T-cell (primary cell): ENCODE results near the gene FTCD. TPM values are rescaled to one million over a fixed set of nuclear protein-coding genes. Genes with fewer than 3 reads are reported as not detected.
"Not testable (repeated sequence)": the region's sequence is repeated elsewhere in the genome, so short reads cannot be mapped to it uniquely, and the experiment has no call there.

Experiments used
- ATAC-seq, 4 experiments: fragments of 200-7000 bp in 3 of 4; fragments of 150-1000 bp in 1 of 4; cut with Tn5 transposase; replicated peaks in 1 of 4; 1 replicate in 3 of 4; 2 replicates in 1 of 4; pipeline ENCODE4 v1.10.0; 2021; ENCODE audit warnings: moderate library complexity in 3 of 4, mild to moderate bottlenecking in 2 of 4, moderate number of reproducible peaks in 1 of 4
- CTCF ChIA-PET, 2 donors: fragments of 300-600 bp; sonication (Branson Sonifier 250); formaldehyde crosslinking; loops; one replicate each; lab custom pipeline; 2022; ENCODE audit warnings: antibody characterized with exemption in 2 of 2; lab: Charles Lee
- POLR2A ChIA-PET, 2 donors: fragments of 300-600 bp; sonication (Branson Sonifier 250); formaldehyde crosslinking; loops; one replicate each; lab custom pipeline; 2022; ENCODE audit warnings: antibody characterized with exemption in 2 of 2; lab: Charles Lee
- DNase-seq, 35 experiments: peaks; one replicate each; pipeline versions ENCODE4 v3.0.0 to v3.0.0-alpha.2; 2013 to 2023
- H3K27ac ChIP-seq: one replicate; pipeline ENCODE4 v1.5.1; 2013; ENCODE audit warnings: low read length
- H3K27me3 ChIP-seq, 2 experiments: replicated peaks in 1 of 2; 1 replicate in 1 of 2; 2 replicates in 1 of 2; pipeline versions ENCODE4 v1.6.1 to v1.7.0; 2013; ENCODE audit warnings: low read length in 1 of 2, mixed read lengths in 1 of 2; ENCODE audit not compliant: control insufficient read depth in 2 of 2, insufficient read depth in 2 of 2; ENCODE audit errors: extremely low read depth in 1 of 2
- H3K36me3 ChIP-seq, 2 donors: 1 replicate in 1 of 2; 2 replicates in 1 of 2; pipeline versions ENCODE4 v1.6.1 to v1.7.0; 2013; ENCODE audit warnings: low read length in 1 of 2; ENCODE audit not compliant: control insufficient read depth in 2 of 2, insufficient read depth in 1 of 2; ENCODE audit errors: extremely low read depth in 1 of 2
- H3K4me1 ChIP-seq, 2 experiments: 1 replicate in 1 of 2; 2 replicates in 1 of 2; pipeline versions ENCODE4 v1.6.1 to v1.7.0; 2013; ENCODE audit warnings: low read length in 2 of 2, mixed read lengths in 1 of 2; ENCODE audit not compliant: insufficient read depth in 2 of 2, control insufficient read depth in 1 of 2; ENCODE audit errors: extremely low read depth in 1 of 2
- H3K4me3 ChIP-seq, 2 donors: 1 replicate in 1 of 2; 2 replicates in 1 of 2; pipeline versions ENCODE4 v1.5.1 to v1.7.0; 2013; ENCODE audit warnings: mild to moderate bottlenecking in 2 of 2, low read length in 1 of 2, moderate library complexity in 1 of 2; ENCODE audit not compliant: control insufficient read depth in 1 of 2; ENCODE audit errors: extremely low read depth in 1 of 2
- H3K9me3 ChIP-seq: 2 replicates; pipeline ENCODE4 v1.7.0; 2013
- H3K27ac Mint-ChIP-seq, 2 donors: one replicate each; pipeline ENCODE4 v1.8.0; 2020 to 2021; ENCODE audit warnings: mild to moderate bottlenecking in 2 of 2, mixed read lengths in 2 of 2
- H3K27me3 Mint-ChIP-seq, 2 donors: one replicate each; pipeline ENCODE4 v1.8.0; 2021 to 2022; ENCODE audit warnings: mixed read lengths in 2 of 2
- H3K36me3 Mint-ChIP-seq: one replicate; pipeline ENCODE4 v1.8.0; 2021; ENCODE audit warnings: mixed read lengths
- H3K4me1 Mint-ChIP-seq, 3 donors: one replicate each; pipeline ENCODE4 v1.8.0; 2020 to 2022; ENCODE audit warnings: mixed read lengths in 3 of 3, mild to moderate bottlenecking in 1 of 3
- H3K4me3 Mint-ChIP-seq, 3 donors: one replicate each; pipeline ENCODE4 v1.8.0; 2020 to 2022; ENCODE audit warnings: mild to moderate bottlenecking in 3 of 3, mixed read lengths in 3 of 3, moderate library complexity in 3 of 3
- H3K9me3 Mint-ChIP-seq, 3 donors: one replicate each; pipeline ENCODE4 v1.8.0; 2020 to 2022; ENCODE audit warnings: mixed read lengths in 3 of 3
- WGBS: methylation state at CpG from one replicate; pipeline ENCODE4 v1.1.5; 2013; ENCODE audit warnings: missing lambda C conversion rate; ENCODE audit not compliant: insufficient coverage; 5-methylcytosine and 5-hydroxymethylcytosine counted together
- total RNA-seq, 35 experiments: library from RNA in 6 of 35; stranded (reverse) in 6 of 35; fragments of 120-200 nt in 1 of 35; gene quantifications; one replicate each; pipeline versions ENCODE4 v1.2.1 to v1.2.4 and lab custom pipeline; 2013 to 2026

Gene FTCD
- total RNA-seq, 5 donors from 2014 or later (not counting 1 experiment from before 2014, with no cell fraction given), result 0.95 to 6.1 (median 2.5) TPM; not detected in 1

DNA sequence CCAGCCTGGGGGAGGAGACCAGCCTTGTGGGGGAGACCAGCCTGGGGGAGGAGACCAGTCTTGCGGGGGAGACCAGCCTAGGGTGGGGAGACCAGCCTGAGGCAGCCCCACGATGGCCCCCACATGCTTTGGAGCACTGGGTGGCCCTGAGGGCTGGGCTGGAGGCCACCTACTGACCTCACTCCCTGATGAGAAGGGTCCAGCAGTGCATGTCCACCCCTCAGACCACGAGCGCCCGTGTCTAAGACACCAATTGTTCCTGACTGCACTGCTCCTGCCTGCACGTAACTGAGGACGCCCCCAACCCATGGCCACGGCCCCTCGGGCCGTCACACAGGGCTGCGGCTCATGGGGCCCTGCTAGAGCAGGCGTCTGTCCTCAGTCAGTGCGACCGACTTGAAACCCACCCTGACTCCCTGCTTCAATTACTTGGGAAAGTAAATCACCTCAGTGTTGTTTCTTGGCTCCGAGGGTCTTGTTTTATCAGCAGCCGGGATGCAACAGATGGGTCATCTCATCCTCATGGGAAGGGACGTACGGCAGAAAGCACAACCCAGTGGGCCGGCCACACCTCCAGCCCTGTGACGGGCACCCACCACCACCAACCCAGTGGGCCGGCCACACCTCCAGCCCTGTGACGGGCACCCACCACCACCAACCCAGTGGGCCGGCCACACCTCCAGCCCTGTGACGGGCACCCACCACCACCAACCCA lies 28.7 kb upstream of the FTCD start, which contains the start of gene SPATC1L:
Gene SPATC1L (minus strand): TSS at position 550 of the 715 bp plus-strand sequence. CDS start 1,643 bp downstream, outside the sequence.
- H3K4me1 Mint-ChIP-seq, result peaks cover 6 to 12% (median 11%) of the 10 kb centered on the region in 3 donors
- peaks cover 0 to 5% of the 10 kb centered on the region in 2 donors for H3K27me3 Mint-ChIP-seq
- CTCF ChIA-PET, result no interaction called here
- H3K27ac Mint-ChIP-seq, result peak within 1 kb of the TSS; percentile 74 to 89
- H3K9me3 Mint-ChIP-seq, result no peaks in the 10 kb centered on the region
- Histone ChIP-seq H3K27ac (peak within 1 kb of the TSS; percentile 78), H3K36me3 (peaks cover 3 to 4% of the 10 kb centered on the region in 2 donors), H3K4me3 (peak within 1 kb of the TSS; percentile 61 to 72), H3K4me1 (peaks cover 0 to 18% of the 10 kb centered on the region in 2 experiments), H3K27me3 (peaks cover 0 to 24% of the 10 kb centered on the region in 2 experiments), H3K9me3 (no peaks in the 10 kb centered on the region)
- peak within 1 kb of the TSS; percentile 67 to 84 (median 80) for H3K4me3 Mint-ChIP-seq
- DNase-seq, result peak in 17 of 35 experiments; percentile 9 to 64 (median 35)
- H3K36me3 Mint-ChIP-seq, result no peaks in the 10 kb centered on the region
- POLR2A ChIA-PET, result no interaction called here
- 17% methylated on average over 11 of the region's 24 CpGs for WGBS
- peak in 3 of 4 experiments; percentile 21 to 68 (median 60) for ATAC-seq

DNA sequence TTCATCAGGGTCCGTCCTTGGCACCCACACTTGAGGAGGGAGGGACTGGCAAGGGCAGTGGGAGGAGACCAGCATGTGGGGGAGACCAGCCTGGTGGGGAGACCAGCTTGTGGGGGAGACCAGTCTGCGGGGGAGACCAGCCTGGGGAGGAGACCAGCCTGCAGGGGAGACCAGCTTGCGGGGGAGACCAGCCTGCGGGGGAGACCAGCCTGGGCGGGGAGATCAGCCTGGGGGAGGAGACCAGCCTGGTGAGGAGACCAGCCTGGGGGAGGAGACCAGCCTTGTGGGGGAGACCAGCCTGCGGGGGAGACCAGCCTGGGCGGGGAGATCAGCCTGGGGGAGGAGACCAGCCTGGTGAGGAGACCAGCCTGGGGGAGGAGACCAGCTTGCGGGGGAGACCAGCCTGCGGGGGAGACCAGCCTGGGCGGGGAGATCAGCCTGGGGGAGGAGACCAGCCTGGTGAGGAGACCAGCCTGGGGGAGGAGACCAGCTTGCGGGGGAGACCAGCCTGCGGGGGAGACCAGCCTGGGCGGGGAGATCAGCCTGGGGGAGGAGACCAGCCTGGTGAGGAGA lies 28.0 kb upstream of the FTCD start:
- H3K4me3 ChIP-seq, H3K9me3 ChIP-seq, ATAC-seq, H3K27ac ChIP-seq, CTCF ChIA-PET, POLR2A ChIA-PET, H3K27me3 Mint-ChIP-seq, H3K36me3 Mint-ChIP-seq, H3K36me3 ChIP-seq, H3K9me3 Mint-ChIP-seq: not testable (repeated sequence)
- WGBS, result 43% methylated on average over 1 of the region's 13 CpGs
- peaks cover 0 to 24% of the 10 kb centered on the region in 2 experiments for H3K27me3 ChIP-seq
- H3K4me1 ChIP-seq, result peaks cover 0 to 18% of the 10 kb centered on the region in 2 experiments
- peak overlapping the region in 1 of 2 donors; percentile 39 for H3K27ac Mint-ChIP-seq
- peaks cover 6 to 12% (median 11%) of the 10 kb centered on the region in 3 donors for H3K4me1 Mint-ChIP-seq
- peak overlapping the region in 2 of 3 donors; percentile 21 to 51 for H3K4me3 Mint-ChIP-seq
- peak in 1 of 35 experiments; percentile 3 for DNase-seq

DNA sequence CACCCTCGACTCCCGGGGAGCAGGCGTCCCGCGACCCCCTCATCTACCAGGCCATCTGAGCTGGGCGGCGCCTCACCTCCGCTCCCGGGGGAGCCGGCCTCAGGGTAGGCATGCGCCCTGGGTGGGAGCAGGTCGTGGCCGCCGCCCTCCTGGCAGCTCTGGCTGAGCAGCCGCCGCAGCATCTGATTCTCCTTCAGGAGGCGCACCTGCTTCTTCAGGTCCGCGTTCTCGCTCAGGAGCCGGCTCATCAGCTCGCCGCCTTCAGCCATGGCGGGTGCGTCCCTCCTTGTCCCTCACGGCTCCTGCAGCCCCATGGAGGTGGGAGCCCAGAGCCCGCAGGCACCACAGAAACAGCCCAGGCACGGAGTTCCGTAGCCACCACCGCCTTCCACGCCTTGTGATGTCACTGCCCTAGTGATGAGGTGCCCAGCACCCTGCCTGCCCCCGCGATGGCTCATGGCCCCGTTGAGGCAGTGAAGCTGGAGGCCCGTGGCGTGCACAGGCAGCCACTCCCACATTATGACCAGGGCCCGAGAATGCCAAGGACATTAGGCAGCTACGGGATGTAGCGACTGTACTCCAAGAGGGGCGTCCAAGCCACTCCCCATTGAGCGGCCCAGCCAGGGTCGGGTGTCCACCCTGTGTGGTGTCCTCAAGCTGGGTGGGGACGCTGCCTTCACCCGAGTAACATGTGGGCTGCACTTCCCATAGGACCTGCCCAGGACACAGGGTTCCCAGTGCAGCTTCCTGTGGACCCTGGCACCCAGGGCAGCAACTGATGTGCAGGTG lies 27.4 kb upstream of the FTCD start:
- no peak for ATAC-seq
- no peaks in the 10 kb centered on the region for H3K36me3 Mint-ChIP-seq
- peaks cover 0 to 18% of the 10 kb centered on the region in 2 experiments for H3K4me1 ChIP-seq
- POLR2A ChIA-PET, result no interaction called here
- CTCF ChIA-PET, result no interaction called here
- H3K9me3 ChIP-seq, result no peaks in the 10 kb centered on the region
- DNase-seq, result peak in 1 of 35 experiments; percentile 5
- peaks cover 1 to 4% of the 10 kb centered on the region in 2 donors for H3K36me3 ChIP-seq
- WGBS, result 92% methylated on average over 38 of the region's 44 CpGs
- H3K4me3 Mint-ChIP-seq, result peak overlapping the region in 2 of 3 donors; percentile 21 to 51
- peak overlapping the region in 1 of 2 donors; percentile 39 for H3K27ac Mint-ChIP-seq
- H3K27ac ChIP-seq, result no peak overlapping the region
- H3K9me3 Mint-ChIP-seq, result peaks cover 0 to under 1% (median 0%) of the 10 kb centered on the region in 3 donors
- no peak overlapping the region for H3K4me3 ChIP-seq
- H3K27me3 ChIP-seq, result peaks cover 0 to 24% of the 10 kb centered on the region in 2 experiments
- H3K4me1 Mint-ChIP-seq, result peaks cover 6 to 12% (median 11%) of the 10 kb centered on the region in 3 donors
- peaks cover 0 to 5% of the 10 kb centered on the region in 2 donors for H3K27me3 Mint-ChIP-seq

DNA sequence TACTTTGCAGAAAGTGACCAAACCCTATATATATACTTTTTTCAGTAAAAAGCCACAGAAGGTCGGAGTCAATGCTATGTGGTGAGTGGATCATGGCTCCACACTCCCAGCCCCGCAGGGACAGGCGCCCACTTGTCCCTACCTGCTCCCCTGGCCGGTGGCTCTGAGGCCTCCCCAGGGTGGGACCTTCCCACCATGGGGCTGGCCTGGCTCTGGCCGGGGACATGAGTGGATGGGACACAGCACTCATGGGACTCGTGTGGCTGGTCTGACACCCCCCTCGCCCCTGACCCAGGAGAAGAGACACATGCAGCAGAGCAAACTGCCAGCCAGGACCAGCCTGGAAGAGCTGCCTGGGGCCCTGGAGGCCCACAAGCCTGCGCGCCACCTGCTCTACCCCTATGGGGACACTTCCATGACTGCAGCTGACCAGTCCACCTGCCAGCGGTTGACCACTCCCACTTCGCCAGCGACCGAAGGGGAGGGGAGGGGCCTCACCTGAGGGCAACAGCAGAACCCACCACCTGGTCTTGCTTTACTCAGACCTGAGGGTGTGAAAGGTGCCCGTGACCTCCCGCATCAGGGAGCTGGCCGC lies 26.7 kb upstream of the FTCD start:
- ATAC-seq, result no peak
- H3K27me3 Mint-ChIP-seq, result peaks cover 0 to 5% of the 10 kb centered on the region in 2 donors
- 86% methylated on average over 12 of the region's 16 CpGs for WGBS
- ChIA-PET CTCF (no interaction called here), POLR2A (no interaction called here)
- Histone ChIP-seq H3K9me3 (no peaks in the 10 kb centered on the region), H3K36me3 (peaks cover 0 to 4% of the 10 kb centered on the region in 2 donors), H3K27ac (no peak overlapping the region), H3K27me3 (peaks cover 0 to 24% of the 10 kb centered on the region in 2 experiments), H3K4me3 (no peak overlapping the region), H3K4me1 (peaks cover 0 to 18% of the 10 kb centered on the region in 2 experiments)
- H3K4me3 Mint-ChIP-seq, result no peak overlapping the region
- H3K9me3 Mint-ChIP-seq, result peaks cover 0 to 2% (median 0%) of the 10 kb centered on the region in 3 donors
- no peak overlapping the region for H3K27ac Mint-ChIP-seq
- peaks cover 6 to 12% (median 11%) of the 10 kb centered on the region in 3 donors for H3K4me1 Mint-ChIP-seq
- DNase-seq, result peak in 1 of 35 experiments; percentile 5
- H3K36me3 Mint-ChIP-seq, result no peaks in the 10 kb centered on the region

DNA sequence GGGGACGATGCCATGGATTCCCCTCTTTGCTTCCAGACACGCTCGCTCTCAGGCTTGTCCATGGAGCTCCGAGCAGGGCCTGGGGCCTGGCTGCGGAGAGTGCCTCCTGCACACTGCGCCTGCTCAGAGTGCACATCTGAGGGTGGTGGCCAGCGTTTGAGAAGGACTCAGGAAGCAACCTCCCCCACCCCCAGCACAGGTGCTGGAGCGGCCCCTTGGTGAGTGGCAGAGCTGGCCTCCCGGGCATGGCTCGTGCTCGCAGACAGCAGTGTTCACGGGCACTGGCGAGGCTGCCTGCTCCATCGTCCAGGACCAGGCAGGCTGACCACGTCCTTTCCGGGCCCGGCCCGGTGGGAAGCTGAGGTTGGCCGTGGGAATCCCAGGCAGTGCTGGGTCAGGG lies 26.1 kb upstream of the FTCD start:
- DNase-seq (peak in 1 of 35 experiments; percentile 4), ATAC-seq (no peak)
- Histone ChIP-seq H3K9me3 (no peaks in the 10 kb centered on the region), H3K27me3 (peaks cover 0 to 24% of the 10 kb centered on the region in 2 experiments), H3K4me1 (peaks cover 0 to 18% of the 10 kb centered on the region in 2 experiments), H3K4me3 (no peak overlapping the region), H3K27ac (no peak overlapping the region), H3K36me3 (peaks cover 0 to 4% of the 10 kb centered on the region in 2 donors)
- CTCF ChIA-PET, result no interaction called here
- H3K4me1 Mint-ChIP-seq, result peaks cover 6 to 12% (median 11%) of the 10 kb centered on the region in 3 donors
- H3K4me3 Mint-ChIP-seq, result no peak overlapping the region
- POLR2A ChIA-PET, result no interaction called here
- 93% methylated on average over 17 of the region's 19 CpGs for WGBS
- H3K36me3 Mint-ChIP-seq, result no peaks in the 10 kb centered on the region
- H3K27ac Mint-ChIP-seq, result no peak overlapping the region
- H3K27me3 Mint-ChIP-seq, result peaks cover 0 to 5% of the 10 kb centered on the region in 2 donors
- H3K9me3 Mint-ChIP-seq, result peaks cover 0 to 4% (median 2%) of the 10 kb centered on the region in 3 donors
